ENCODE data around the gene HEATR3. TPM values are rescaled to one million over a fixed set of nuclear protein-coding genes. Genes with fewer than 3 reads are reported as not detected.

HEATR3 gene
- total RNA-seq, 1 donor from 2014 or later, result 18.3 TPM

- no peak for TF ChIP-seq CTCF (conservative IDR thresholded peaks at IDR 0.05; ENCODE audit: low read depth, low read length)
- DNase-seq (ENCODE audit: low read depth), result no peak
- peak overlapping the region; percentile 85 for H3K4me3 ChIP-seq (ENCODE audit: low read depth, low read length)
Observed at GRCh38 chr16:50066482-50067289, 916 bp downstream of the HEATR3 start.

- H3K4me3 ChIP-seq (ENCODE audit: low read depth, low read length), result peak overlapping the region; percentile 20
Observed at GRCh38 chr16:50067290-50067853, 1.6 kb downstream of the HEATR3 start.

GRCh38 chr16:50068550-50068949, 2.8 kb downstream of the HEATR3 start:
- DNase-seq (ENCODE audit: low read depth), result no peak
- H3K4me3 ChIP-seq (ENCODE audit: low read depth, low read length), result no peak overlapping the region
- no peak for TF ChIP-seq CTCF (conservative IDR thresholded peaks at IDR 0.05; ENCODE audit: low read depth, low read length)

More at GRCh38 chr16:50067290-50067853, 1.6 kb downstream of the HEATR3 start:
- no peak for DNase-seq (ENCODE audit: low read depth)
- TF ChIP-seq CTCF (conservative IDR thresholded peaks at IDR 0.05; ENCODE audit: low read depth, low read length), result peak; percentile 66

GRCh38 chr16:50069060-50069459, 3.3 kb downstream of the HEATR3 start:
- no peak for DNase-seq (ENCODE audit: low read depth)
- no peak for TF ChIP-seq CTCF (conservative IDR thresholded peaks at IDR 0.05; ENCODE audit: low read depth, low read length)
- no peak overlapping the region for H3K4me3 ChIP-seq (ENCODE audit: low read depth, low read length)

- no peak for DNase-seq (ENCODE audit: low read depth)
- no peak overlapping the region for H3K4me3 ChIP-seq (ENCODE audit: low read depth, low read length)
- no peak for TF ChIP-seq CTCF (conservative IDR thresholded peaks at IDR 0.05; ENCODE audit: low read depth, low read length)
Observed at GRCh38 chr16:50071075-50071671, 5.4 kb downstream of the HEATR3 start.

GRCh38 chr16:50072730-50073129, 7.0 kb downstream of the HEATR3 start:
- TF ChIP-seq CTCF (conservative IDR thresholded peaks at IDR 0.05; ENCODE audit: low read depth, low read length), result no peak

More at GRCh38 chr16:50072730-50073129, 7.0 kb downstream of the HEATR3 start:
- H3K4me3 ChIP-seq (ENCODE audit: low read depth, low read length), result no peak overlapping the region
- DNase-seq (ENCODE audit: low read depth), result no peak

All from epithelial cell of proximal tubule (primary cell).